Measurements from ENCODE around the gene DNAJB2. TPM values are rescaled to one million over a fixed set of nuclear protein-coding genes. Genes with fewer than 3 reads are reported as not detected.
A peak's percentile ranks its signal among the peaks of the same experiment; 100 is the strongest.

DNAJB2 gene
- total RNA-seq, result 10 to 100 TPM; 22.7 to 95.0 (median 54.3) TPM

- Histone ChIP-seq H3K27me3 (no peaks in the 10 kb centered on the region), H3K9me3 (no peaks in the 10 kb centered on the region), H3K36me3 (peaks cover 0 to 3% (median 0%) of the 10 kb centered on the region in 4 donors), H3K4me1 (peaks cover 16 to 27% (median 22%) of the 10 kb centered on the region in 4 donors), H3K4me3 (peak within 1 kb of the TSS; percentile 53 to 91 (median 68)), H3K27ac (peak within 1 kb of the TSS; percentile 94 to 98 (median 98))
- intact Hi-C loops (cut with DNase I; ENCODE audit: low total_unique reads), result no loop called here
- in situ Hi-C loops (cut with MboI; ENCODE audit: low pct_ligation_motif_present in 1 of 4, low pct_unique_long_range_greater_than_20kb in 1 of 4, low sequenced_read_pairs in 3 of 4), result loop anchor here in 1 of 4 donors (25.0 kb wide), 1 partner anchor 117 kb away; the partner anchor contains the start of genes NHEJ1 and SLC23A3
- 0% methylated on average over 40 of the region's 65 CpGs; no CpG with 5 or more reads in 1 of the 2 donors for WGBS, 2 donors (ENCODE audit: low coverage in 1 of 2)
- peak; percentile 89 for TF ChIP-seq POLR2A (IDR thresholded peaks at IDR 0.05)
- TF ChIP-seq, protein P1, sequence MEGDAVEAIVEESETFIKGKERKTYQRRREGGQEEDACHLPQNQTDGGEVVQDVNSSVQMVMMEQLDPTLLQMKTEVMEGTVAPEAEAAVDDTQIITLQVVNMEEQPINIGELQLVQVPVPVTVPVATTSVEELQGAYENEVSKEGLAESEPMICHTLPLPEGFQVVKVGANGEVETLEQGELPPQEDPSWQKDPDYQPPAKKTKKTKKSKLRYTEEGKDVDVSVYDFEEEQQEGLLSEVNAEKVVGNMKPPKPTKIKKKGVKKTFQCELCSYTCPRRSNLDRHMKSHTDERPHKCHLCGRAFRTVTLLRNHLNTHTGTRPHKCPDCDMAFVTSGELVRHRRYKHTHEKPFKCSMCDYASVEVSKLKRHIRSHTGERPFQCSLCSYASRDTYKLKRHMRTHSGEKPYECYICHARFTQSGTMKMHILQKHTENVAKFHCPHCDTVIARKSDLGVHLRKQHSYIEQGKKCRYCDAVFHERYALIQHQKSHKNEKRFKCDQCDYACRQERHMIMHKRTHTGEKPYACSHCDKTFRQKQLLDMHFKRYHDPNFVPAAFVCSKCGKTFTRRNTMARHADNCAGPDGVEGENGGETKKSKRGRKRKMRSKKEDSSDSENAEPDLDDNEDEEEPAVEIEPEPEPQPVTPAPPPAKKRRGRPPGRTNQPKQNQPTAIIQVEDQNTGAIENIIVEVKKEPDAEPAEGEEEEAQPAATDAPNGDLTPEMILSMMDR (IDR thresholded peaks at IDR 0.05), result no peak
- TF ChIP-seq POLR2AphosphoS5 (IDR thresholded peaks at IDR 0.05), result peak; percentile 92 to 98 (median 98)
- peak; percentile 77 for TF ChIP-seq EP300 (IDR thresholded peaks at IDR 0.05; ENCODE audit: low read depth)
- DNase-seq, result peak; percentile 99
These were observed at the start of gene DNAJB2 for GRCh38 chr2:219279151-219279915. Gene DNAJB2 (plus strand): TSS chr2:219279366. CDS start chr2:219279834, 468 bp downstream.

- Histone ChIP-seq H3K27me3 (no peaks in the 10 kb centered on the region), H3K27ac (peak overlapping the region; percentile 92 to 98 (median 96)), H3K4me3 (peak overlapping the region; percentile 67 to 90 (median 78)), H3K4me1 (peaks cover 18 to 36% (median 30%) of the 10 kb centered on the region in 4 donors), H3K36me3 (peaks cover 0 to 37% (median 18%) of the 10 kb centered on the region in 4 donors), H3K9me3 (no peaks in the 10 kb centered on the region)
- intact Hi-C loops (cut with DNase I; ENCODE audit: low total_unique reads), result no loop called here
- in situ Hi-C loops (cut with MboI; ENCODE audit: low pct_ligation_motif_present in 1 of 4, low pct_unique_long_range_greater_than_20kb in 1 of 4, low sequenced_read_pairs in 3 of 4), result no loop called here
- TF ChIP-seq, protein P1 (IDR thresholded peaks at IDR 0.05), result no peak
- TF ChIP-seq POLR2AphosphoS5 (IDR thresholded peaks at IDR 0.05) (no peak), EP300 (IDR thresholded peaks at IDR 0.05; ENCODE audit: low read depth) (no peak), POLR2A (IDR thresholded peaks at IDR 0.05) (no peak)
- DNase-seq, result peak; percentile 71
- WGBS, 2 donors (ENCODE audit: low coverage in 1 of 2), result 0% methylated on average over 10 to 11 of the region's 24 CpGs
These were observed 49.1 kb upstream of the DNAJB2 start for GRCh38 chr2:219230059-219230540.

- intact Hi-C loops (cut with DNase I; ENCODE audit: low total_unique reads) (no loop called here), in situ Hi-C loops (cut with MboI; ENCODE audit: low pct_ligation_motif_present in 1 of 4, low pct_unique_long_range_greater_than_20kb in 1 of 4, low sequenced_read_pairs in 3 of 4) (no loop called here)
- Histone ChIP-seq H3K4me1 (peaks cover 7 to 14% (median 13%) of the 10 kb centered on the region in 4 donors), H3K4me3 (no peak overlapping the region), H3K27me3 (no peaks in the 10 kb centered on the region), H3K36me3 (peaks cover 0 to 51% (median 27%) of the 10 kb centered on the region in 4 donors), H3K9me3 (no peaks in the 10 kb centered on the region), H3K27ac (no peak overlapping the region)
- no peak for TF ChIP-seq POLR2AphosphoS5 (IDR thresholded peaks at IDR 0.05)
- TF ChIP-seq EP300 (IDR thresholded peaks at IDR 0.05; ENCODE audit: low read depth), result no peak
- TF ChIP-seq POLR2A (IDR thresholded peaks at IDR 0.05), result no peak
- TF ChIP-seq, protein P1 (IDR thresholded peaks at IDR 0.05), result no peak
- no peak for DNase-seq
- 80 to 90% methylated on average over 2 to 3 of the region's 3 CpGs for WGBS, 2 donors (ENCODE audit: low coverage in 1 of 2)
These were observed 44.8 kb upstream of the DNAJB2 start for GRCh38 chr2:219234331-219234730.

GRCh38 chr2:219243291-219243761 is 35.8 kb upstream of the DNAJB2 start:
- TF ChIP-seq EP300 (IDR thresholded peaks at IDR 0.05; ENCODE audit: low read depth) (no peak), POLR2A (IDR thresholded peaks at IDR 0.05) (peak; percentile 39), POLR2AphosphoS5 (IDR thresholded peaks at IDR 0.05) (peak in 2 of 3 donors; percentile 38 to 50)
- TF ChIP-seq, protein P1 (IDR thresholded peaks at IDR 0.05), result no peak
- Histone ChIP-seq H3K36me3 (peaks cover 0 to under 1% (median 0%) of the 10 kb centered on the region in 4 donors), H3K4me1 (peaks cover 13 to 33% (median 29%) of the 10 kb centered on the region in 4 donors), H3K27me3 (no peaks in the 10 kb centered on the region), H3K9me3 (no peaks in the 10 kb centered on the region), H3K27ac (peak overlapping the region; percentile 37 to 67 (median 65)), H3K4me3 (peak overlapping the region in 2 of 4 donors; percentile 15 to 17)
- in situ Hi-C loops (cut with MboI; ENCODE audit: low pct_ligation_motif_present in 1 of 4, low pct_unique_long_range_greater_than_20kb in 1 of 4, low sequenced_read_pairs in 3 of 4), result no loop called here
- 58% methylated on average over 28 of the region's 28 CpGs; no CpG with 5 or more reads in 1 of the 2 donors for WGBS, 2 donors (ENCODE audit: low coverage in 1 of 2)
- intact Hi-C loops (cut with DNase I; ENCODE audit: low total_unique reads), result loop anchor here (10.0 kb wide), 1 partner anchor 1609 kb away; no protein-coding TSS in a partner anchor
- peak; percentile 56 for DNase-seq
